Mesodermal cell (in vitro differentiated cells): Measurements from ENCODE around the gene DNM1L. TPM values are rescaled to one million over a fixed set of nuclear protein-coding genes. Genes with fewer than 3 reads are reported as not detected.

Experiments used
- H3K27ac ChIP-seq: 2 replicates; pipeline ENCODE4 v1.7.0; 2013; ENCODE audit warnings: mild to moderate bottlenecking, low read depth, low read length, moderate library complexity; ENCODE audit not compliant: severe bottlenecking
- H3K36me3 ChIP-seq: 2 replicates; pipeline ENCODE4 v1.7.1; 2013; ENCODE audit warnings: mild to moderate bottlenecking, low read length, moderate library complexity; ENCODE audit not compliant: control insufficient read depth, insufficient read depth
- H3K4me1 ChIP-seq: one replicate; pipeline ENCODE4 v1.7.1; 2013; ENCODE audit warnings: mild to moderate bottlenecking, low read length; ENCODE audit not compliant: insufficient read depth, control insufficient read depth, poor library complexity, severe bottlenecking
- H3K4me3 ChIP-seq: 2 replicates; pipeline ENCODE4 v1.7.0; 2013; ENCODE audit warnings: low read length, control low read depth, mild to moderate bottlenecking; ENCODE audit not compliant: insufficient read depth, poor library complexity, severe bottlenecking; ENCODE audit errors: extremely low read depth
- H3K9me3 ChIP-seq: 2 replicates; pipeline ENCODE4 v1.7.1; 2013; ENCODE audit warnings: mild to moderate bottlenecking, low read length, moderate library complexity; ENCODE audit not compliant: control insufficient read depth
- WGBS, 2 experiments: methylation state at CpG; one replicate each; pipeline ENCODE4 v1.1.5; 2013; ENCODE audit warnings: missing lambda C conversion rate in 2 of 2; ENCODE audit not compliant: insufficient coverage in 2 of 2; 5-methylcytosine and 5-hydroxymethylcytosine counted together
- polyA plus RNA-seq, 2 experiments: library from polyadenylated mRNA; stranded (reverse); fragments of 50-300 nt; gene quantifications; one replicate each; pipeline ENCODE4 v1.2.3, GENCODE V29; 2013

The DNM1L gene
- polyA plus RNA-seq (2013, experiment 1 of 2): 72.7 TPM
- 79.4 TPM for polyA plus RNA-seq (2013, experiment 2 of 2)

DNA sequence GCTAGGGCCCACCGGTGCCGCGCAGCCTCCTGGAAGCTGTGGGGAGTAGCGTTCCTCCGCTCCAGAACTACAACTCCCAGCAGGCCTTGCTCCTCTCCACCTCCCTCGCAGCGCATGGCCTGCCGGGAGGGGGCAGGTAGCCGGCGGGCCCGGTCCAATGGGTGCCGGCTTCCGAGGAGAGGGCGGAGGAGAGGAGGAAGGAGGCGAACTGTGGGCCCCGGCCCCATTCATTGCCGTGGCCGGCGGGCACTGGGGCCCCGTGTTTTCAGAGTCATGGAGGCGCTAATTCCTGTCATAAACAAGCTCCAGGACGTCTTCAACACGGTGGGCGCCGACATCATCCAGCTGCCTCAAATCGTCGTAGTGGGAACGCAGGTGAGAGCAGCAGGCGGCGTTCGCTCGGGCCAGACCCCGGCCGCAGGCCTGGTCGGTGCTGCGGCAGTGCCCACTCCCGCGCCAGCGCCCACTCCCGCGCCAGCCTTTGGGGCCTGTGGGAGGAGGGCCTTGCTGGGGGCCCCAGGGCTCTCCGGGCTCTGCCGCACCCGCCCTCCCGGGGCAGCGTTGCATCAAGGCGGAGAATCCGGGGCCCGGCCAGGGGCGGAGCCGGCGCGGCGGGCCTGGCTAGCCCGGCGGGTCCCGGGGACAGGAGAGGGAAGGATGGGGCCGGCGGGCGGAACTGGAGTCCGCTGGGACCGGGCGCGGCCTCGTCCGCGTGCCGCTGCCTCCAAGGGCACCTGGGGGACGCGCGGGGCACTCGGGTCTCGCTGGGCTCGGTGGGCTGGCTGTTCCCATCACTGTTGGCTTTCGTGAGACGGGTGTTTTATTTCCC, at the start of gene DNM1L:
Gene DNM1L (plus strand): TSS at position 211 of the 829 bp plus-strand sequence. CDS start 63 bp downstream, at position 274.
- Histone ChIP-seq H3K9me3 (no peaks in the 10 kb centered on the region), H3K27ac (peak within 1 kb of the TSS; percentile 80), H3K36me3 (peaks cover 15% of the 10 kb centered on the region), H3K4me1 (no peaks in the 10 kb centered on the region), H3K4me3 (peak within 1 kb of the TSS; percentile 84)
- 0% methylated on average over 62 to 71 of the region's 76 CpGs for WGBS, 2 experiments

DNA sequence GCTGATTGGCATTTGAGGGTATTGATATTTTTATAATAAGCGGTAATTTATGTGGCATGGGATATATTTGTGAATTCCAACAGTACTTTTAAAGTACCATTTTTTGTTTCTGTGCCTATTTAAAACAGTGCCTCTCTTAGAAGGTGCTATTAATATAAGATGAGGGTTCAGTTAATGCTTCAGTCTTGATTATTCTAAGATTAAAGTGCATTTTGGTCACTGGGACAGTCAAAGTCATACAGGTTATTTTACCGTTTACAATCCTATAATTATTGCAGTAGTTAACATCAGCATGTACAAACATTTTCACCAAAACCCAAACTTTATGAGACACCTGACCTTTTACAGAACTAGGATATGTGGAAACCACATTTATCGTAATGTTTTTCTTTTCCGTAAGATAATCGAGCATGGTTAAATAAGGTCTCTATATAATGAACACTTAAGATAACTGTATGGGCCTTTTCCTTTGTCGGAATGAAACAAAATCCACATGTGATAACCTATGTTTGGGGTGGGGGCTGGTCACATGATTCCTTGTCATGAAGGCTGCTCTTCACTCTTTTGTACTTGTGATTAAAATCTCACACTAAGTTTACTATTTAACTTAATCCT, 37.7 kb upstream of the DNM1L start:
- Histone ChIP-seq H3K4me3 (no peak overlapping the region), H3K27ac (no peak overlapping the region), H3K36me3 (peaks cover 4% of the 10 kb centered on the region), H3K4me1 (no peaks in the 10 kb centered on the region), H3K9me3 (no peaks in the 10 kb centered on the region)
- WGBS, 2 experiments: 100% methylated on average over 1 of the region's 6 CpGs; no CpG with 5 or more reads in 1 of the 2 experiments

GRCh38 chr12:32644431-32644830, 34.7 kb upstream of the DNM1L start:
- no peak overlapping the region for H3K4me3 ChIP-seq
- peaks cover 4% of the 10 kb centered on the region for H3K36me3 ChIP-seq
- no peaks in the 10 kb centered on the region for H3K9me3 ChIP-seq
- WGBS, 2 experiments: no CpG with 5 or more reads among the region's 2 CpGs
- H3K4me1 ChIP-seq: no peaks in the 10 kb centered on the region
- no peak overlapping the region for H3K27ac ChIP-seq

DNA sequence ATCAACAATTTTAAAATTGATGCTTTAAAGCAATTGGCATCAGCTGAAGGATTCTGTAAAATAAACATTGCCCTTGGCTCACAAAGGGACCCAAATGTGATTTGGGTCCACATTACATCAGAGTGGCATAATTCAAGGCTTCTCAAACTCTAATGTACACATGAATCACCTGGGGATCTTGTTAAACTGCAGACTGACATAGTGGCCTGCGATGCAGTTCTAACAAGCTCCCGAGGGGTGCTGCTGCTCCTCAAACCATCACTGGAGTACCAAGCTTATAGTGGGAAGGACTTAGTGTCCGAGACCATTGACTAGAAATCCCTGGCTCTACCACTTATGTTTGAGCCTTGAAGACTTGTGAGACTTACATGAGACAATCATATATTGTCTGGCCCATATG, 31.8 kb upstream of the DNM1L start:
- 92% methylated on average over 2 of the region's 3 CpGs for WGBS, 2 experiments
- no peak overlapping the region for H3K4me3 ChIP-seq
- H3K36me3 ChIP-seq: no peaks in the 10 kb centered on the region
- H3K27ac ChIP-seq: no peak overlapping the region
- H3K9me3 ChIP-seq: no peaks in the 10 kb centered on the region
- no peaks in the 10 kb centered on the region for H3K4me1 ChIP-seq

DNA sequence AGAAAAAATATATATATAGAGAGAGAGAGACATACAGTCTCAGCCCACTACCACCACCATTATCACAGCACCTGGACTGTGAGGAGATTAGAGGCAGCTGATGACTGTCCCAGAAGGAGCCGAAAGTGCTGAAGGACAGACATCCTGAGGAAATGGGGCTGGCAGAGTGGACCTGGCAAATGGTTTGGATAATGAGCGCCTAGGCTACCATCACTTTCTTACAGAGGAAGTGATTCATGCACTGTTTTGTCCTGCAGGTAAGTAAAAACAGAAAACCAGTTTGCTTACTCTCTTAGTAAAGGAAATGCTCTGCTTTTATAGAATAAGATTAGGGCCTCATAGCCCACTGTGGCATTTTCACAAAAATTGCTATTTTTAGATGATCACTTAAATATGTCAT, 28.6 kb upstream of the DNM1L start:
- WGBS, 2 experiments: 0 to 50% methylated on average over 1 to 2 of the region's 2 CpGs
- H3K27ac ChIP-seq: no peak overlapping the region

GRCh38 chr12:32651151-32651955, 27.7 kb upstream of the DNM1L start:
- Histone ChIP-seq H3K9me3 (no peaks in the 10 kb centered on the region), H3K4me3 (no peak overlapping the region), H3K36me3 (no peaks in the 10 kb centered on the region), H3K4me1 (no peaks in the 10 kb centered on the region), H3K27ac (no peak overlapping the region)
- 85 to 92% methylated on average over 4 of the region's 5 CpGs for WGBS, 2 experiments

More for the DNA sequence above, 28.6 kb upstream of the DNM1L start:
- no peak overlapping the region for H3K4me3 ChIP-seq
- H3K36me3 ChIP-seq: no peaks in the 10 kb centered on the region
- H3K4me1 ChIP-seq: no peaks in the 10 kb centered on the region
- H3K9me3 ChIP-seq: no peaks in the 10 kb centered on the region

GRCh38 chr12:32651956-32652210, 27.2 kb upstream of the DNM1L start:
- no peaks in the 10 kb centered on the region for H3K36me3 ChIP-seq
- no peaks in the 10 kb centered on the region for H3K4me1 ChIP-seq
- no peak overlapping the region for H3K4me3 ChIP-seq
- H3K27ac ChIP-seq: no peak overlapping the region
- H3K9me3 ChIP-seq: no peaks in the 10 kb centered on the region
- WGBS, 2 experiments: 88 to 90% methylated on average over 4 of the region's 4 CpGs

DNA sequence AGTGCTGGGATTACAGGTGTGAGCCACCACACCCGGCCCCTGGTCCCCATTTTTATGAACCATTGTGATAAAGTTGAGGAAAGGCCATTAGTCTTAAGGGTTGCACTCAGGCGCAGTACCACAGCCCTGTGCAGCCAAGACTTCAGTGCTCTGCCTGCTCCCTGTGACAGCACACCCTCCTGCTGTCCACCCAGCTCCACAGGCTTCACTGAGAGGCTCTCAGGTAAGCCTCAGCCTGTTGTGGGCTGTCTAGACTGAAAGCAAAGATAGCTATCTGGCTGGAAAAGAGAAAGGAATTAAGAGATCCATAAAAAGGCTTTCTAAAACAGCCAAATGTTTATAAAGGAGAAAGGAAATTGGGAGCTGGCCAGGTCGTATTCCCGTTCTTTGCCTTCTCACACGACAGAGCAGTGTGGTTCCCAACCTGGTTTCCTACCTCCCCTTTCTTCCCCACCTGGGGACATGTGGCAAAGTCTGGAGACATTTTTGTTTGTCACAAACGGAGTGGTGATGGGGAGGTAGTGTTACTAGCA, 19.1 kb upstream of the DNM1L start:
- no peak overlapping the region for H3K4me3 ChIP-seq
- H3K9me3 ChIP-seq: no peaks in the 10 kb centered on the region
- 100% methylated on average over 1 of the region's 6 CpGs; no CpG with 5 or more reads in 1 of the 2 experiments for WGBS, 2 experiments
- no peaks in the 10 kb centered on the region for H3K4me1 ChIP-seq
- H3K36me3 ChIP-seq: no peaks in the 10 kb centered on the region
- no peak overlapping the region for H3K27ac ChIP-seq

GRCh38 chr12:32661706-32662105, 17.4 kb upstream of the DNM1L start:
- WGBS, 2 experiments: 88 to 91% methylated on average over 6 to 7 of the region's 7 CpGs
- no peak overlapping the region for H3K27ac ChIP-seq
- no peak overlapping the region for H3K4me3 ChIP-seq
- H3K9me3 ChIP-seq: no peaks in the 10 kb centered on the region
- H3K36me3 ChIP-seq: no peaks in the 10 kb centered on the region
- H3K4me1 ChIP-seq: no peaks in the 10 kb centered on the region

GRCh38 chr12:32662665-32663064, 16.4 kb upstream of the DNM1L start:
- no peaks in the 10 kb centered on the region for H3K4me1 ChIP-seq
- 90% methylated on average over 2 of the region's 2 CpGs; no CpG with 5 or more reads in 1 of the 2 experiments for WGBS, 2 experiments
- no peak overlapping the region for H3K27ac ChIP-seq
- H3K36me3 ChIP-seq: no peaks in the 10 kb centered on the region
- no peaks in the 10 kb centered on the region for H3K9me3 ChIP-seq
- H3K4me3 ChIP-seq: no peak overlapping the region
